HepG2 (cell line): ENCODE measurements around the gene SCUBE1. TPM values are rescaled to one million over a fixed set of nuclear protein-coding genes. Genes with fewer than 3 reads are reported as not detected.

Source experiments
- ATAC-seq: fragments of 200-7000 bp; cut with Tn5 transposase; 3 replicates; pipeline ENCODE4 v1.9.1; 2020; ENCODE audit warnings: mild to moderate bottlenecking, moderate library complexity
- BruUV-seq: library from RNA; stranded (reverse); fragments of 400-500 nt; replicated peaks from 2 replicates; lab custom pipeline; 2021; lab: Mats Ljungman, UMichigan
- CTCF ChIA-PET: fragments of 300-600 bp; formaldehyde crosslinking; extraction: SDS; loops from one replicate; lab custom pipeline; 2021; ENCODE audit warnings: low total read pairs, inconsistent platforms, low intra/inter-chr PET ratio; lab: Yijun Ruan, JAX
- POLR2A ChIA-PET: fragments of 350-600 bp; sonication (Branson Sonifier 250); formaldehyde crosslinking; loops from one replicate; lab custom pipeline; 2020; ENCODE audit warnings: antibody characterized with exemption, inconsistent platforms; lab: Yijun Ruan, JAX
- DNase-seq: peaks from one replicate; pipeline ENCODE4 v3.0.0-alpha.2; 2015; ENCODE audit warnings: low spot score
- FAIRE-seq: peaks from 3 replicates; lab custom pipeline; 2011; peaks lifted over from hg19 to GRCh38; lab: Jason Lieb, UNC
- H2AFZ ChIP-seq: one replicate; pipeline ENCODE4 v1.6.1; 2011; ENCODE audit warnings: low read length, inconsistent platforms
- H3K27ac ChIP-seq: fragments of 300-600 bp; 3 replicates; pipeline ENCODE4 v1.8.0; 2011; ENCODE audit warnings: mixed run types, mild to moderate bottlenecking, mixed read lengths, low read length, inconsistent platforms; ENCODE audit not compliant: insufficient read depth; ENCODE audit errors: extremely low read length
- H3K27me3 ChIP-seq, 2 experiments: fragments of 200-600 bp in 1 of 2; 2 replicates in 1 of 2; 3 replicates in 1 of 2; pipeline versions ENCODE4 v1.6.0 to v1.8.0; 2011; ENCODE audit warnings: low read length in 2 of 2, mild to moderate bottlenecking in 2 of 2, moderate library complexity in 2 of 2, inconsistent platforms in 1 of 2; ENCODE audit not compliant: insufficient read depth in 2 of 2, control insufficient read depth in 1 of 2
- H3K36me3 ChIP-seq, 2 experiments: fragments of 200-600 bp in 1 of 2; replicated peaks in 1 of 2; 2 replicates in 1 of 2; 3 replicates in 1 of 2; pipeline versions ENCODE4 v1.5.1 to v1.8.0; 2011; ENCODE audit warnings: low read length in 2 of 2, inconsistent platforms in 1 of 2; ENCODE audit not compliant: insufficient read depth in 2 of 2, control insufficient read depth in 1 of 2
- H3K4me1 ChIP-seq: 2 replicates; pipeline ENCODE4 v1.5.1; 2012; ENCODE audit warnings: low read length, inconsistent platforms; ENCODE audit not compliant: insufficient read depth
- H3K4me2 ChIP-seq: 2 replicates; pipeline ENCODE4 v1.6.0; 2011; ENCODE audit warnings: low read depth, low read length, inconsistent platforms
- H3K4me3 ChIP-seq, 3 experiments: fragments of 200-600 bp in 1 of 3; sonication (generic), shearing (Covaris generic) in 1 of 3; replicated peaks in 1 of 3; 2 replicates each; pipeline ENCODE4 v1.5.1; 2011 to 2016; ENCODE audit warnings: low read length in 3 of 3, inconsistent platforms in 2 of 3, low read depth in 2 of 3, mild to moderate bottlenecking in 2 of 3, control low read depth in 1 of 3, mixed read lengths in 1 of 3; ENCODE audit not compliant: insufficient read depth in 1 of 3
- H3K79me2 ChIP-seq: one replicate; pipeline ENCODE4 v1.6.1; 2011; ENCODE audit warnings: low read length, inconsistent platforms; ENCODE audit not compliant: insufficient read depth
- H3K9ac ChIP-seq: 2 replicates; pipeline ENCODE4 v1.6.0; 2011; ENCODE audit warnings: mild to moderate bottlenecking, low read depth, low read length, inconsistent platforms; ENCODE audit not compliant: insufficient read depth
- H3K9me3 ChIP-seq: 2 replicates; pipeline ENCODE4 v1.5.1; 2012; ENCODE audit warnings: mild to moderate bottlenecking, low read length
- H4K20me1 ChIP-seq: 2 replicates; pipeline ENCODE4 v1.6.0; 2011; ENCODE audit warnings: inconsistent platforms, mild to moderate bottlenecking, low read length, moderate library complexity; ENCODE audit not compliant: insufficient read depth
- DNMT1 ChIP-seq: sonication (generic); formaldehyde crosslinking; IDR thresholded peaks from 2 replicates; pipeline ENCODE4 v1.5.1; 2020; ENCODE audit warnings: mild to moderate bottlenecking, missing genetic modification reagents
- FOXA1 ChIP-seq, 2 experiments: fragments of 450-650 bp in 1 of 2; sonication (generic) in 1 of 2; formaldehyde crosslinking in 1 of 2; IDR thresholded peaks; 2 replicates each; pipeline versions ENCODE4 v1.4.0 to v1.6.1; 2016 to 2020; ENCODE audit warnings: missing genetic modification reagents in 1 of 2
- FOXA3 ChIP-seq: IDR thresholded peaks from 2 replicates; pipeline ENCODE4 v1.6.1; 2016; ENCODE audit warnings: missing genetic modification reagents, missing compliant biosample characterization
- FOXC1 ChIP-seq: sonication (generic); formaldehyde crosslinking; IDR thresholded peaks from 2 replicates; pipeline ENCODE4 v1.8.0; 2022; ENCODE audit warnings: mild to moderate bottlenecking, missing genetic modification reagents, borderline replicate concordance
- HNRNPUL1 ChIP-seq: fragments of 200-400 bp; formaldehyde crosslinking; IDR thresholded peaks from 2 replicates; pipeline ENCODE4 v1.6.1; 2017; ENCODE audit warnings: low read depth, mild to moderate bottlenecking, low read length, moderate library complexity
- LCORL ChIP-seq, 2 experiments: fragments of 450-650 bp in 1 of 2; sonication (generic) in 1 of 2; formaldehyde crosslinking in 1 of 2; IDR thresholded peaks; 2 replicates each; pipeline versions ENCODE4 v1.5.0 to v1.6.1; 2017 to 2020; ENCODE audit warnings: antibody characterized with exemption in 1 of 2, missing genetic modification reagents in 1 of 2
- MAFF ChIP-seq: IDR thresholded peaks from 2 replicates; pipeline ENCODE4 v1.6.1; 2011; ENCODE audit warnings: low read depth, low read length, improper control_type of control experiment
- PLSCR1 ChIP-seq: sonication (generic); formaldehyde crosslinking; IDR thresholded peaks from 2 replicates; pipeline ENCODE4 v1.5.0; 2020; ENCODE audit warnings: missing genetic modification reagents, mild to moderate bottlenecking, borderline replicate concordance
- PTBP1 ChIP-seq: fragments of 200-400 bp; formaldehyde crosslinking; IDR thresholded peaks from 2 replicates; pipeline ENCODE4 v1.6.1; 2018; ENCODE audit warnings: low read length, low read depth; ENCODE audit not compliant: poor library complexity, severe bottlenecking
- RBAK ChIP-seq: sonication (generic); formaldehyde crosslinking; IDR thresholded peaks from 2 replicates; pipeline ENCODE4 v1.5.1; 2020; ENCODE audit warnings: mild to moderate bottlenecking, missing genetic modification reagents
- RFXAP ChIP-seq: sonication (generic); formaldehyde crosslinking; IDR thresholded peaks from 2 replicates; pipeline ENCODE4 v1.4.0; 2020; ENCODE audit warnings: missing genetic modification reagents, borderline replicate concordance
- RORA ChIP-seq: sonication (generic); formaldehyde crosslinking; IDR thresholded peaks from 2 replicates; pipeline ENCODE4 v1.5.0; 2020; ENCODE audit warnings: mild to moderate bottlenecking, missing genetic modification reagents, moderate library complexity
- TBX2 ChIP-seq: sonication (generic); formaldehyde crosslinking; IDR thresholded peaks from 2 replicates; pipeline ENCODE4 v1.5.0; 2020; ENCODE audit warnings: missing genetic modification reagents, mild to moderate bottlenecking, borderline replicate concordance
- ZBTB7B ChIP-seq: sonication (generic); formaldehyde crosslinking; IDR thresholded peaks from 2 replicates; pipeline ENCODE4 v1.4.0; 2020; ENCODE audit warnings: missing genetic modification reagents
- ZBTB8A ChIP-seq: sonication (generic); formaldehyde crosslinking; IDR thresholded peaks from 2 replicates; pipeline ENCODE4 v1.4.0; 2020; ENCODE audit warnings: mild to moderate bottlenecking, low read depth, missing genetic modification reagents, borderline replicate concordance
- ZFY ChIP-seq: sonication (generic); formaldehyde crosslinking; IDR thresholded peaks from 2 replicates; pipeline ENCODE4 v1.4.0; 2020; ENCODE audit warnings: missing genetic modification reagents
- ZKSCAN8 ChIP-seq: IDR thresholded peaks from 2 replicates; pipeline ENCODE4 v1.6.1; 2016; ENCODE audit warnings: borderline replicate concordance, missing genetic modification reagents, missing compliant biosample characterization
- ZNF121 ChIP-seq: sonication (generic); formaldehyde crosslinking; IDR thresholded peaks from 2 replicates; pipeline ENCODE4 v1.5.0; 2020; ENCODE audit warnings: mild to moderate bottlenecking, missing genetic modification reagents
- ZNF282 ChIP-seq: fragments of 450-650 bp; IDR thresholded peaks from 2 replicates; pipeline ENCODE4 v1.6.1; 2018; ENCODE audit not compliant: partially characterized antibody
- ZNF629 ChIP-seq: sonication (generic); formaldehyde crosslinking; conservative IDR thresholded peaks from 2 replicates; pipeline ENCODE4 v1.5.0; 2020; ENCODE audit warnings: missing genetic modification reagents
- ZNF737 ChIP-seq: sonication (generic); formaldehyde crosslinking; IDR thresholded peaks from 2 replicates; pipeline ENCODE4 v1.5.0; 2020; ENCODE audit warnings: missing genetic modification reagents, mild to moderate bottlenecking, borderline replicate concordance
- ZNF777 ChIP-seq: sonication (generic); formaldehyde crosslinking; IDR thresholded peaks from 2 replicates; pipeline ENCODE4 v1.4.0; 2020; ENCODE audit warnings: missing genetic modification reagents
- ZNF781 ChIP-seq: sonication (generic); formaldehyde crosslinking; IDR thresholded peaks from 2 replicates; pipeline ENCODE4 v1.5.1; 2020; ENCODE audit warnings: borderline replicate concordance, mild to moderate bottlenecking, missing genetic modification reagents; ENCODE audit errors: not compliant biosample characterization
- WGBS: methylation state at CpG from one replicate; pipeline ENCODE4 v1.1.6; 2017; ENCODE audit warnings: low lambda C conversion rate; 5-methylcytosine and 5-hydroxymethylcytosine counted together
- in situ Hi-C: cut with HindIII; loops from 2 replicates; pipeline ENCODE4 v1.10.0; 2017; ENCODE audit warnings: low pct_unique_long_range_greater_than_20kb; ENCODE audit not compliant: extremely low pct_ligation_motif_present
- intact Hi-C: fragments of 100-400 bp; cut with micrococcal nuclease; formaldehyde crosslinking; loops from one replicate; pipeline ENCODE4 v1.10.0; 2022; ENCODE audit not compliant: unreplicated experiment
- polyA plus RNA-seq, 8 experiments: library from polyadenylated mRNA; depleted of rRNA in 3 of 8; stranded (reverse) in 7 of 8; unstranded in 1 of 8; fragments of >200 nt; fragmentation: Illumina TruSeq in 4 of 8; extraction: Trizol in 4 of 8; gene quantifications; 2 replicates each; pipeline versions ENCODE4 v1.2.1 to v1.2.3, GENCODE V29; 2011 to 2016; ENCODE audit warnings: low read depth in 4 of 8, missing spikeins in 1 of 8, mixed read lengths in 1 of 8; ENCODE audit not compliant: insufficient read depth in 1 of 8
- total RNA-seq, 5 experiments: library from RNA; depleted of rRNA; stranded (reverse); fragments of >200 nt; fragmentation: Illumina TruSeq; extraction: Trizol; gene quantifications; 2 replicates each; pipeline ENCODE4 v1.2.3, GENCODE V29; 2016; ENCODE audit warnings: low read depth in 1 of 5
- TF ChIP-seq, protein P1 (sequence below): sonication (generic); formaldehyde crosslinking; IDR thresholded peaks from 2 replicates; pipeline ENCODE4 v1.5.1; 2020; ENCODE audit warnings: mild to moderate bottlenecking, missing genetic modification reagents, moderate library complexity

Gene SCUBE1
- total and polyA plus RNA-seq, 2 of the 13 experiments (the other 11 are each of a cell fraction or from before 2014, with no cell fraction given) = under 0.01 to 0.05 TPM

DNA sequence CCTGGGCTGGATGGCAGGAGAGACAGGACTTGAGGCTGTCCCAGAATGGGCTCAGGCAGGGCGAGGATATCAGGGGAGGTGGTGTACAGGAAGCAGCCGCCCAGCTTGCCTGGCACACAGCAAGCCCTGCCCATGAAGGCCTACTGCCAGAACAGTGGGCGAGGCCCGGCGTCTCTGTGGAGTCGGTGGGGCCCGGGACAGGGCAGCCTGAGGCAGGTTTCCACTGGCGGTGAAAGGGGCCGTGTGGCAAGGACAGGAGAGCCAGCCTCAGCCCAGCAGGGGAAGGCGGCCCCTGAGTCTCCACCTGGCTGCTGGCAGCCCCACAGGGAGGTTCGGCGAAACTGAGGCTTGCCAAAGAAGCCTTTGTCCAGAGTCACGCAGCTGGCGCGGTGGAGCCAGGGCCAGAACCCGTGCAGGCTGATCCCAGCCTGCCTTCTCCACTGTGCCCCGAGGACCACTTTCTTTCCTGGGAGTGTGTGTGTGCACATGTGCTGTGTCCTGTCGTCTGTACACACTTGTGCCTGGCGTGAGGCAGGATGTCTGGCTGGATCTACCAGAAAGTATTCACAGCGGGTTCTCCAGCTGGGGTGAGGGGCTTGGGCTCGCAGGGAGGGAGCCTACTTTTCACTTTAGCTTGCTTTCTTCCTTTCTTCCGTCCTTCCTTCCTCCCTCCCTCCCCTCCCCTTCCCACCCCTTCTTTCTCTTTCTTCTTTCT, 190.7 kb downstream of the SCUBE1 start:
- no peaks in the 10 kb centered on the region for H3K79me2 ChIP-seq
- peaks cover 24% of the 10 kb centered on the region for H3K4me1 ChIP-seq
- no peaks in the 10 kb centered on the region for H3K36me3 ChIP-seq
- H2AFZ ChIP-seq = no peak overlapping the region
- H3K27ac ChIP-seq = no peak overlapping the region
- POLR2A ChIA-PET = no interaction called here
- FAIRE-seq = no peak
- in situ Hi-C loops (no loop called here), intact Hi-C loops (no loop called here)
- peak overlapping the region; percentile 76 for H3K4me2 ChIP-seq
- H3K9ac ChIP-seq = peak overlapping the region; percentile 41
- CTCF ChIA-PET = no interaction called here
- no TSS peak for BruUV-seq
- DNase-seq = no peak
- no peaks in the 10 kb centered on the region for H3K9me3 ChIP-seq
- H3K4me3 ChIP-seq = peak overlapping the region in 2 of 3 experiments; percentile 4 to 63; a peak in 2 of 6 replicates
- H4K20me1 ChIP-seq = no peaks in the 10 kb centered on the region
- WGBS = 17% methylated on average over 5 of the region's 22 CpGs
- ATAC-seq = peak; percentile 65
- peaks cover 4 to 39% of the 10 kb centered on the region in 2 experiments; a peak in 3 of 5 replicates for H3K27me3 ChIP-seq
- peak; percentile 1; the same call in 1 of the 2 replicates for TF ChIP-seq ZFY (CRISPR knock-in tag)
- no peak for TF ChIP-seq ZNF737 (CRISPR knock-in tag)
- TF ChIP-seq MAFF = no peak
- TF ChIP-seq FOXC1 (CRISPR knock-in tag) = no peak
- no peak; the same call in 1 of the 2 replicates for TF ChIP-seq ZNF777 (CRISPR knock-in tag)
- TF ChIP-seq FOXA3 = no peak
- no peak for TF ChIP-seq ZNF629 (CRISPR knock-in tag)
- no peak for TF ChIP-seq ZBTB7B (CRISPR knock-in tag)
- no peak for TF ChIP-seq ZKSCAN8
- TF ChIP-seq, protein P1, sequence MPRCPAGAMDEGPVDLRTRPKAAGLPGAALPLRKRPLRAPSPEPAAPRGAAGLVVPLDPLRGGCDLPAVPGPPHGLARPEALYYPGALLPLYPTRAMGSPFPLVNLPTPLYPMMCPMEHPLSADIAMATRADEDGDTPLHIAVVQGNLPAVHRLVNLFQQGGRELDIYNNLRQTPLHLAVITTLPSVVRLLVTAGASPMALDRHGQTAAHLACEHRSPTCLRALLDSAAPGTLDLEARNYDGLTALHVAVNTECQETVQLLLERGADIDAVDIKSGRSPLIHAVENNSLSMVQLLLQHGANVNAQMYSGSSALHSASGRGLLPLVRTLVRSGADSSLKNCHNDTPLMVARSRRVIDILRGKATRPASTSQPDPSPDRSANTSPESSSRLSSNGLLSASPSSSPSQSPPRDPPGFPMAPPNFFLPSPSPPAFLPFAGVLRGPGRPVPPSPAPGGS = no peak
- TF ChIP-seq ZNF121 = no peak
- TF ChIP-seq RBAK (CRISPR knock-in tag) = no peak
- no peak for TF ChIP-seq PTBP1
- no peak for TF ChIP-seq ZNF781
- no peak for TF ChIP-seq LCORL (IDR thresholded peaks at IDR 0.05)
- TF ChIP-seq LCORL (CRISPR knock-in tag; IDR thresholded peaks at IDR 0.05) = no peak
- no peak for TF ChIP-seq TBX2
- TF ChIP-seq HNRNPUL1 = no peak
- TF ChIP-seq RFXAP = no peak
- no peak for TF ChIP-seq RORA (CRISPR knock-in tag)
- TF ChIP-seq DNMT1 (CRISPR knock-in tag) = no peak
- TF ChIP-seq PLSCR1 (CRISPR knock-in tag) = no peak
- TF ChIP-seq FOXA1 (IDR thresholded peaks at IDR 0.05) = no peak
- no peak for TF ChIP-seq FOXA1 (CRISPR knock-in tag; IDR thresholded peaks at IDR 0.05)
- no peak for TF ChIP-seq ZBTB8A (CRISPR knock-in tag)
- TF ChIP-seq ZNF282 = no peak
